ENCODE measurements around the gene CLEC10A. TPM values are rescaled to one million over a fixed set of nuclear protein-coding genes. Genes with fewer than 3 reads are reported as not detected.

Gene CLEC10A
- total and polyA plus RNA-seq, 10 of the 15 experiments (the other 5 are each of a cell fraction or from before 2014, with no cell fraction given) = not detected

GRCh38 chr17:7074931-7075330 is 5.1 kb downstream of the CLEC10A start:
- no peak overlapping the region for H3K4me3 ChIP-seq
- ChIA-PET CTCF (interaction anchor here (0.6 to 1.4 kb wide), 3 partner anchors 21 to 1510 kb away, joined by 3 to 4 read pairs (median 3); no protein-coding TSS in a partner anchor), SMC1A (ENCODE audit: uncharacterized antibody, unreplicated experiment) (no interaction called here), RAD21 (ENCODE audit: unreplicated experiment) (interaction anchor here (0.6 kb wide), 1 partner anchor 61 kb away, joined by 3 read pairs; no protein-coding TSS in a partner anchor), POLR2A (no interaction called here)
- 50% methylated on average over 14 of the region's 14 CpGs for WGBS (ENCODE audit: insufficient coverage, insufficient replicate concordance, low lambda C conversion rate, missing lambda C conversion rate)
- no peak overlapping the region for H3K9ac ChIP-seq (ENCODE audit: control insufficient read depth, insufficient read depth, low read length)
- no peak overlapping the region for H2AFZ ChIP-seq (ENCODE audit: control insufficient read depth, low read depth, low read length)
- intact Hi-C loops (cut with micrococcal nuclease; ENCODE audit: unreplicated experiment) = no loop called here
- H3K27ac ChIP-seq (ENCODE audit: control insufficient read depth, insufficient read depth) = no peak overlapping the region
- no TSS peak for BruUV-seq (replicated peaks)
- in situ Hi-C loops (cut with MboI) = no loop called here
- no peaks in the 10 kb centered on the region for H3K27me3 ChIP-seq (replicated peaks in 1 of 2; ENCODE audit: control insufficient read depth in 2 of 2, insufficient read depth in 2 of 2, low read length in 1 of 2)
- H3K4me2 ChIP-seq (ENCODE audit: control insufficient read depth, insufficient read depth) = no peak overlapping the region
- no peaks in the 10 kb centered on the region for H3K4me1 ChIP-seq (ENCODE audit: control insufficient read depth, insufficient read depth, low read length)
- no peak for DNase-seq (ENCODE audit: low read depth, low spot score)
- no peaks in the 10 kb centered on the region for H3K79me2 ChIP-seq (ENCODE audit: control insufficient read depth, insufficient read depth, low read length)
- FAIRE-seq = no peak
- no peaks in the 10 kb centered on the region for H4K20me1 ChIP-seq (ENCODE audit: control insufficient read depth, insufficient read depth)
- H3K36me3 ChIP-seq (ENCODE audit: control insufficient read depth in 2 of 2, insufficient read depth in 2 of 2, low read length in 1 of 2) = no peaks in the 10 kb centered on the region
- no peaks in the 10 kb centered on the region for H3K9me3 ChIP-seq (replicated peaks; ENCODE audit: control insufficient read depth, insufficient read depth, low read length)
- no peak for ATAC-seq
- no peak for TF ChIP-seq DPF2 (IDR thresholded peaks at IDR 0.05)
- TF ChIP-seq TAF1 (IDR thresholded peaks at IDR 0.05; ENCODE audit: borderline replicate concordance, low read depth, low read length) = no peak
- TF ChIP-seq ZZZ3 (IDR thresholded peaks at IDR 0.05; ENCODE audit: control insufficient read depth, insufficient read length, low read depth) = no peak
- TF ChIP-seq ASH2L (IDR thresholded peaks at IDR 0.05; ENCODE audit: borderline replicate concordance, low read depth) = no peak
- no peak for TF ChIP-seq POLR2AphosphoS5 (IDR thresholded peaks at IDR 0.05; ENCODE audit: low read length)
- TF ChIP-seq MLLT1 (IDR thresholded peaks at IDR 0.05) = no peak
- TF ChIP-seq PAX5 (IDR thresholded peaks at IDR 0.05; ENCODE audit: borderline replicate concordance, low read depth, low read length) = no peak
- no peak for TF ChIP-seq CHD2 (IDR thresholded peaks at IDR 0.05; ENCODE audit: borderline replicate concordance, low read depth, low read length)
- no peak for TF ChIP-seq E4F1 (IDR thresholded peaks at IDR 0.05; ENCODE audit: borderline replicate concordance, partially characterized antibody)
- no peak for TF ChIP-seq ATF3 (IDR thresholded peaks at IDR 0.05; ENCODE audit: borderline replicate concordance, extremely low read depth, low read depth, low read length)
- no peak for TF ChIP-seq NR2F1 (conservative IDR thresholded peaks at IDR 0.05)
- TF ChIP-seq YY1 (IDR thresholded peaks at IDR 0.05; ENCODE audit: low read depth, low read length) = no peak
- no peak for TF ChIP-seq NRF1 (conservative IDR thresholded peaks at IDR 0.05; ENCODE audit: low read depth, low read length)
- TF ChIP-seq CUX1 (IDR thresholded peaks at IDR 0.05; ENCODE audit: insufficient replicate concordance, low read depth, low read length) = no peak
- TF ChIP-seq KAT2A (conservative IDR thresholded peaks at IDR 0.05; ENCODE audit: control insufficient read depth, low read depth, low read length) = no peak
- TF ChIP-seq BACH1 (IDR thresholded peaks at IDR 0.05; ENCODE audit: borderline replicate concordance) = no peak
